G401.6 (cell line): ENCODE measurements around the gene ZNF652.
"Not testable (repeated sequence)": the region's sequence is repeated elsewhere in the genome, so short reads cannot be mapped to it uniquely, and the experiment has no call there.

Experiments used
- FAIRE-seq: peaks from 2 replicates; lab custom pipeline; 2012; peaks lifted over from hg19 to GRCh38; lab: Jason Lieb, UNC

Gene ZNF652

DNA sequence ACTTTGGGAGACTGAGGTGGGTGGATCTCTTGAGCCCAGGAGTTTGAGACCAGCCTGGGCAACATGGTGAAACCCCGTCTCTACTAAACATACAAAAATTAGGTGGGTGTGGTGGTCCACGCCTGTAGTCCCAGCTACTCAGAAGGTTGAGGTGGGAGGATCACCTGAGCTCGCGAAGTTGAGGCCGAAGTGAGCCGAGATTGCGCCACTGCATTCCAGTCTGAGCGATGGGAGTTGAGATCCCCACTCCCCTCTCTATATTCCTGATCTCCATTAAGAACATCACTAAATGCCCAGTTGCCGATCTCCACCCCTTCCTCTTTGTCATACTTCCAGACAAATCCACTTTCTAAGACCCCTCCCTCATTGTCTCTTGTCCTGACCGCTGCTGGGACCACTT lies 24.3 kb upstream of the ZNF652 start:
- FAIRE-seq: no peak

DNA sequence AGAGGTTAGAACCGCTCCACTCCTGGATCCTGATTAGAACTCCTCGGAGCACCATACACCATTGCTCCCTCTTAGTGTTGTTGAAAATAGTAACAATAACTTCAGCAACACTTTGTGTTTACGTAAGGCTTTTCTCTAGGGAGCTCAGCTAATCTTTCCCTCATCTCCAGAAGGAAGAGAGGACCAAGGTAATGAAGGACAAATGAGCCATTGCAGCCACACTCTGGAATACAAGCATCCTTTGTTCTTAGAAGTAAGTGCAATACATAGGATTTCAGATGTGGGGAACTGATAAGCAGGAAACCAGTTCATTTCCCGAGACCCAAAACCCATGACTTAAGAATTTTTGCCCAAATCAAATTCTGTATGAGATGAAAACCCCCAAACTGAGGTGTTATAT lies 22.9 kb upstream of the ZNF652 start:
- FAIRE-seq: no peak

DNA sequence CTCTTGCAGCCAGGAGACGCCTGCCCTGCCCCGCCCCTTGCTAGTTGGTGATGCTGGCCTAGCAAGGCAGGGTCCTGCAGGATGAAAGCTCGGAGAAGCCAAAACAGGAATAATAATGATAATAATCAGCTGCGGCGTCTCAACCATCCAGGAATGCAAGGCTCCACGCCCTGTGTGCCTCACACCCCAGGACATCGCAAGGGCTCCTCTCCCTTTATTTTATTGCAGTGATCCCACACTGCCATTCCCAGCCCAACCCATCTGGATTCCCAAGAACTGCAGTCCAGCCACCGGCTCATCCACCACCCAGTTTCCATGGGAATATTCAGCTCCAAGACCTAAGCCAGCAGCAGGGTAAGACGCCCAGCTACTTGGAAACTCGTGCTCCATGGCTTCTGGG lies 21.0 kb upstream of the ZNF652 start:
- no peak for FAIRE-seq

DNA sequence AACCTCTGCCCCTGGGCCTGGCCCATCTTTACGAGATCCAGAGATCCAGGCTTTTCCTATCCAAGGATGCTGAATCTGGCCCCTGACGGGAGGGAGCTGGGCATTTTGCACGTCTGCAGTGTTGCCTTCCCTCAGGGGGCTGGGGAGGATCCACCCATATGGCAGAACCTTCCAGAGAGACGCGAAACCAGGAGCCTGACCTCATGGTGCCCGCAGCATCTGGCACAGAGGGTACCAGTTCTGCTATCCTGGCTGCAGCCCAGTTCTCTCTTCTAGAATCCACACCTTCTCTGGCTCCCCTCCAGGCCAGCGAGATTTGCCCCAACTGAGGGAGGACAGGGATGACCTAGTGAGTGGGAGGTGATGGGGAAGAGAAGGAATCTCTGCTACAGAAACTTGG lies 20.5 kb upstream of the ZNF652 start:
- FAIRE-seq: no peak

DNA sequence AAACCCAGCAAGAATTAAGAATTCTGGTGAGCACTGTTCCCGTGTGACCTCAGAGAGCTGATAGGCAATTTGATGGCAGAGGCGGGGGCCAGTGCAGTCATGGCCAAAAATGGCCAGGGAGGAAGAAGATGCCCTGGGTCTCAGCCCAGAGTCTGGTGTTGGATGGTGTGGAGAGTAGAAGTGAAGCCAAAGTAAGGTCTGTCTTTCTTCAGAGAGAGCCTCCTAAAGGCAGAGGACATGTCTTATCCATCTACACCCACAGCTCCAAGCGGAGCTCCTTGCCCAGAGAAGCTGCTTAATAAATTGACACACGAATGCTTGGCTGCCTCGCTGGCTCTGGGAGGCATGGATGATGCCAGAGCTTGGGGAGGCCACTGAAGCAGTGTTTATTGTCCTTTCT lies 19.7 kb upstream of the ZNF652 start:
- no peak for FAIRE-seq

DNA sequence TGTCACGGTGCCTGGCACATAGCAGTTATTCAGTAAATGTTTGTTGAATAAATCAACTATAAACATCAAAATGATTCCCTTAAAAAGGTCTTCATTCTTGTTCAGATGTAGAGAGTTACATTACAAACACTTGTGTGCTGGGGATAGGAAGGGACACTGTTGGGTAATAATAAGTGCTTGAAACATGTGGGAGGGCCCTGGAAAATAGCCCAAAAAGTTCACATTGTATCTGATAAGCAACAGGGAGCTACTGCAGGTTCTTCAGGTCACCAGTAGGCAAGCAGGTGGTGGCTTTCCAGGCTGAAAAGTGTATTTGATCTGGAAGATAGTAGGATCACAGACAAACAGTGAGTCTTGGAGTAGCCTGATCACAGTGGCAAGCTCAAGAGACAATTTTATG lies 19.0 kb upstream of the ZNF652 start:
- no peak for FAIRE-seq

DNA sequence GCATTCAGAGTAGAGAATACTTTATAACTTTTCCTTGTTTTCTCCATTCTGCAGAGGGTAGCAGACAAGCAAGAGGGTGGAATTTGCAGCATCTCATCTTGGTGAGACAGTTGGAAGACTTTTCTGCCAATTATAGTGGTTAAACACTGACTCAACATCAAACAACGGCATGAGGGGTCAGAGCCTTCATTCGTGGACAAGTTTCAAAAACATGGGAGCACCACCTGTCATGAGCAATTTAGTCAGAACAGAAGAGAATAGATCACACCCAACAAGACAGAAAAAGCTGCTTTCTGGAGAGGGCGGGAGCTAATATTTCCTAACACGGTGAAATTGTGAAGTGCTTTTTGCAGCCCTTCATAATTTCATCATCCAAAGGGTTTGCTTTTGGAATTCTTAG lies 17.9 kb upstream of the ZNF652 start:
- no peak for FAIRE-seq

DNA sequence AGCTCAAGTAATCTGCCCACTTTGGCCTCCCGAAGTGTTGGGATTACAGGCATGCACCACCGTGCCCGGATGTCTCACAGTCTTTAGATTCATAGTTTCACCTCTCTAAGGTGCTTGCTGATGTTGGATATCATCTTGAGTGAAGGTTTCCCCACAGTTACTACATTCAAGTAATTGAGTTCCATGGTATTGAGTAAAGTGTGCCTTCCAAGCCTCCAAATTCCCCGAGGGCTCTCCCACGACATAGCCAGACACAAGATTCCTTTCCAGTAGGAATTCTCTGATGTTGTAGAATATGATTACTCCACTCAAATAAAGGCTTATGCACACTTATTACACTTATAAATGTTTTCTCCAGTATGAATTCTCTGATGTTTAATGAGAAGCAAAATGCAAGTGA lies 16.3 kb upstream of the ZNF652 start:
- FAIRE-seq: no peak

DNA sequence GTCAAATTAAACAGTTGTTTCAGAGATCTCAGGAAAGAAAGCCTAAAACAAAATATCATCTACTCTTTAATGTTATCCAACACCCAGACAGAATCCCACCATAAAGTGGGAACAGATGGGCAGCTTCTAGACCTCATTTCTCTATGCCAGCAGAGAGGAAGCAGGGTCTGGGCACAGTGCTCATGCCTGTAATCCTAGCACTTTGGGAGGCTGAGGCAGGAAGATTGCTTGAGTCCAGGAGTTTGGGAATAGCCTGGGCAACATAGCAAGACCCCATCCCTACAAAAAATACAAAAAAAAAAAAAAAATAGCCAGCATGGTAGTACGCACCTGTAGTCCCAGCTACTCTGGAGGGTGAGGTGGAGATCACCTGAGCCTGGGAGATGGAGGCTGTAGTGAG lies 13.5 kb upstream of the ZNF652 start:
- no peak for FAIRE-seq

DNA sequence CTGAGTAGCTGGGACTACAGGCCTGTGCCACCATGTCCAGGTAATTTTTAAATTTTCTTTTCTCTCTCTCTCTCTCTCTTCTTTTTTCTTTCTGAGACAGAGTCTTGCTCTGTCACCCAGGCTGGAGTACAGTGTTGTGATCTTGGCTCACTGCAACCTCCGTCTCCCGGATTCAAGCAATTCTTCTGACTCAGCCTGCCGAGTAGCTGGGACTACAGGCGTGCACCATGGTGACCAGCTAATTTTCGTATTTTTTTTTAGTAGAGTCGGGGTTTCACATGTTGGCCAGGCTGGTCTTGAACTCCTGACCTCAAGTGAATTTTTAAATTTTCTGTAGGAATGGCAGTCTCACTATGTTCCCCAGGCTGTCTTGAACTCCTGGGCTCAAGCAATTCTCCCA lies 11.1 kb upstream of the ZNF652 start:
- no peak for FAIRE-seq

DNA sequence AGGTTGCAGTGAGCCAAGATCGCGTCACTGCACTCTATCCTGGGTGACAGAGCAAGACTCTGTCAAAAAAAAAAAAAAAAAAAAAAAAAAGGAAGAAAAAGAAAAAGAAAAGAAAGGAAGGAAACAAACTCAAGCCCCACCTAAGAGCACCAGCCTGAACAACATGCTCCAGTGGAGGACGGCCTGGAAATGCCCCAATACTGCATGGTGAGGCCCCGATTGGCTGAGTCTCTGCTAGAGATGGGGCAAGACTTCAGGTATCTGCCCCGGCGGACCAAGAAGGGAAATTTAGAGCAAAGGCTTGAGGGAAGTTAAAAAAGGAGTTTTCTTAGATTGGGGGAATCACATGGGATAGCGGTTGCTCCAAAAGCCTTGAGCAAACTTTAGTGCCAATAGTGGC lies 10.4 kb upstream of the ZNF652 start:
- FAIRE-seq: no peak

DNA sequence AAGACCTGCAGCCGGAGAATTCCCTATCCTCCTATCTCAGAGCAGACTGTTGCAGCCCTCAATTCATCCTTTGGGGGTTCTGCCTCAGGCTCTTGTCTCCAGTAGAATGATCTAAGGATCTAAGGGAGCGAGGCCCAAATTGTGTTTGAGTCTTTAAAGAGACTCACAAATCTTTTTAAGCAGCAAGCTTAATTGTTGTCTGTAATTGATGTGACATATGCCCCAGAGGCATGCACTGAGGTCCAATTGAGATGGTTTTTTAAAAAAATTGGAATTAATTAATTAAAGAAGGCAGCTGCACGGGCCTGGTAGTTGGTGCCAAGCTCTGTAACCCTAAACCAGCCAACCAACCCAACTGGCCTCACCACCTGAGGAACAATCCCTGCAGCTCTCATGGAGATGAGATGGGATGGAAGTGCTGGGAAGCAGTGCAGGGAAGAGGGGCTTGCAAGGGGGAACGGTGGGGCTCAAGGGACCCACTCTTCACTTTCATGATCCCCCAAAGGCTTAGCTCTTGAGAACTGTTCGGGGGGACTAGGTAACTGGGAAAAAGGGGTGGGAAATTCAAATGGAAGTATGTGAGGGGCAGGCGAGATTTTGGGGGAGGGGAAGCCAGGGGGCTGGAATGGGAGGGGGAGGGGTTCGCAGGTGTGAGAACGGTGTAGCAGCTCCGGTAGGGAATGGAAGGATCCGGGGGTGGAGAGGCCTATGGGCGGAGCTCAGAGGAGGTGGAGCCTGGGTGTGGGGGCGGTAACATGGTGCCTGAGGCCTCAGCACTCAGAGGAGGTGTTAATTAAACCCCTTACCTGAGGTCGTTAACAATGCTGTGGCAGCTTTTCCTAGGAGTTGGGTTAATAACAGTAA lies 9.2 kb upstream of the ZNF652 start:
- no peak for FAIRE-seq

DNA sequence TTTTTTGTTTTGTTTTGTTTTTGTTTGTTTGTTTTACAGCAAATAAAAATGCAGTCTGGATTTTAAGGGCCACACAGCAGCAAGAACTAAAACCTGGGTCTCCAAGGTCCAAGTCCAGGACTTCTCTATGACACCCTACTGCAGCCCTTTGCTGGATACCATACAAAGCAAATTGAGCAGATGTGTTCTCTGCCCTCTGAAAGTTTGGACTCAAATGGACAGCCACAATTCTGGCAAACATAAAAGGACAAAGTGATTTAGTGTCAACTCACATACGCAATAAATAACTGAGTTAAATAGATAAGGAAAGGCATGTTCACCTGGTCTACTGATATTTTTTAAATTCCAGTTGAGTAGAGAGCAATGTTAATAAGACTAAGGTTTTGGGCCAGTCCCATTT lies 7.7 kb upstream of the ZNF652 start:
- no peak for FAIRE-seq

DNA sequence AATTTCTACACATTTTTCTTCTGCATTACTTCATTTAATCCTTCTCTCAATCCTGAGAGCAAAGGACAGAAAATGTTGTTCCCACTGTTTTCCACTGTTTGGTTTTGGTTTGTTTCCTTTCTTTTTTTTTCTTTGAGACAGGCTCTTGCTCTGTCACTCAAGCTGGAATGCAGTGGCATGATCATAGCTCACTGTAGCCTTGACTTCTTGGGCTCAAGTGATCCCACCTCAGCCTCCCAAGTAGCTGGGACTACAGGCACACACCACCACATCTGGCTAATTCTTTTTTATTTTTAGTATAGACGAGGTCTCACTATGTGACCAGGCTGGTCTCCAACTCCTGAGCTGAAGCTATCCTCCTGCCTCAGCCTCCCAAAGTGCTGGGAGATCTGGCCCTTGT lies 7.0 kb upstream of the ZNF652 start:
- FAIRE-seq: no peak

DNA sequence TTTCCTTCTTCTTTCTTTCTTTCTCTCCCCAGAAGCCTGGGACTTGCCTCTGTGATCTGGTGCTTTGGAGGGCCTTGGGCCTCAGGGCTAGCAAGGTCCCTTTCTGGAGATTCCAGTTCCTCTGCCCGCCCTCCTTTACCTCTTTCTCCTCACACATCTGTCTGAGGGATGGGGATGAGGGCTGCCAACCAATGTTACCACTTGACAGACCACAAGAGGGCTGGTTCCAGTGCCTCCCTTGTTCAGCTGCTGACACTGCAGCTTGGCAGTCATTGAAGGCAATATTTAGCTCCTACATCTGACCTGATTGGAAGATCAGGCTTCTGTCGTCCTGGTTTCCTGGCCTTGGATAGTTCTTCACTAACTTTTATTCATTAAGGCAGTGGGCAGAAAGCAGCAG lies 3.6 kb upstream of the ZNF652 start:
- no peak for FAIRE-seq

DNA sequence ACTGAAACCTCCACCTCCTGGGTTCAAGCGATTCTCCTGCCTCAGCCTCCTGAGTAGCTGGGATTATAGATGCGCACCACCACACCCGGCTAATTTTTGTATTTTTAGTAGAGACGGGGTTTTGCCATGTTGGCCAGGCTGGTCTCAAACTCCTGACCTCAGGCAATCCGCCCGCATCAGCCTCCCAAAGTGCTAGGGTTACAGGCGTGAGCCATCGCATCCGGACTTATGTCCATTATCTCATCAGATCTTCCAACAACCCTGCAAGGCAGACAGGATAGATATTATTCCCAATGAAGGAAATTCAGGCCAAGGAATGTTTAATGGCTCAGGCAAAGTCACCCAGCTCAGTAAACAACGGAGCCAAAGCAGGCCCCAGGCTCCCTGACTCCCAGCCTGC lies 3.1 kb upstream of the ZNF652 start:
- not testable (repeated sequence) for FAIRE-seq

DNA sequence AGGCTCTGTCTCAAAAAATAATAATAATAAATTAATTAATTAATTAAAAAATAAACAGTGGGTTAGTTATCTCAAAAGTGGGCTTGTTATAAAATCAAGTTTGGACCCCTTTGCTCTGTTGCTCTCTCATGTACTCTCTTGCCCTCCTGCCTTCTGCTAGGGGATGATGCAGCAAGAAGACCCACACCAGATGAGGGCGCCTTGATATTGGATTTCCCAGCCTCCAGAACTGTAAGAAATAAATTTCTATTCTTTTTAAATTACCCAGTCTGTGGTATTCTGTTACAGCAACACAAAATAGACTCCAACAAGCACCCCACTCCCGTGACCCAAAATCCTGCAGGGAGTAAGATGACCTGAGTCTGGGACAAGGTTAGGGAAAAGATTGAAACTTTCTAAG lies 2.1 kb upstream of the ZNF652 start:
- no peak for FAIRE-seq

DNA sequence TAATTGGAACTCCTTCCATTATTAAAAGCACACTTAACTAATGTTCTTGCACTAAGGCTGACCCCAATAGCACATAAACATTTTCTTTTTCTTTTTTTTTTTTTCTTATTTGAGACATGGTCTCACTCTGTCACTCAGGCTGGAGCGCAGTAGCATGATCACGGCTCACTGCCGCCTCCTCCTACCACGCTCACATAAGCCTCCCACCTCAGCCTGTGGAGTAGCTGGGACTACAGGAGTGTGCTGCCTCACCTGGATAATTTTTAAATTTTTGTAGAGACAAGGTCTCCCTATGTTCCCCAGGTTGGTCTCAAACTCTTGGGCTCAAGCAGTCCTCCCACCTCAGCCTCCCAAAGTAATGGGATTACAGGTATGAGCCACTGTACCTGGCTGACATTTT lies 1.2 kb upstream of the ZNF652 start:
- FAIRE-seq: no peak

DNA sequence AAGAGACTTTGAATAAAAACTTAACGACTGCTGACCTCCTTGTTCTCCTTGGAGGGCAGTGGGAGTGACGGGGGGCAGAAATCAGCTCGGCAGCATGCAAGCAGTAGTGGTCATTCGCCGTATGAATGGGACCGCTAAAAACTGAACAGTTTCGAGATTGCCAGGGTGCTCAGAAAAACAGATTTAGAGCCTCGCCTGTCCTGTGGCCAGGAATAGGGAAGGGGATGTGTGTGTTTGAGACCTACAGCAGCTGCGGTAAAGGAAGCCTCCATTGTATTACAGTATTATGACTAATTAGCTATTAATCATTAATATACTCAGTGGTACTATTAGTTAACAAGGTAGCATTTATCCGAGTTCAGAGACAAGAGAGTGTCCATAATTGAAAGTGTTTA lies 670 bp upstream of the ZNF652 start:
- FAIRE-seq: no peak

DNA sequence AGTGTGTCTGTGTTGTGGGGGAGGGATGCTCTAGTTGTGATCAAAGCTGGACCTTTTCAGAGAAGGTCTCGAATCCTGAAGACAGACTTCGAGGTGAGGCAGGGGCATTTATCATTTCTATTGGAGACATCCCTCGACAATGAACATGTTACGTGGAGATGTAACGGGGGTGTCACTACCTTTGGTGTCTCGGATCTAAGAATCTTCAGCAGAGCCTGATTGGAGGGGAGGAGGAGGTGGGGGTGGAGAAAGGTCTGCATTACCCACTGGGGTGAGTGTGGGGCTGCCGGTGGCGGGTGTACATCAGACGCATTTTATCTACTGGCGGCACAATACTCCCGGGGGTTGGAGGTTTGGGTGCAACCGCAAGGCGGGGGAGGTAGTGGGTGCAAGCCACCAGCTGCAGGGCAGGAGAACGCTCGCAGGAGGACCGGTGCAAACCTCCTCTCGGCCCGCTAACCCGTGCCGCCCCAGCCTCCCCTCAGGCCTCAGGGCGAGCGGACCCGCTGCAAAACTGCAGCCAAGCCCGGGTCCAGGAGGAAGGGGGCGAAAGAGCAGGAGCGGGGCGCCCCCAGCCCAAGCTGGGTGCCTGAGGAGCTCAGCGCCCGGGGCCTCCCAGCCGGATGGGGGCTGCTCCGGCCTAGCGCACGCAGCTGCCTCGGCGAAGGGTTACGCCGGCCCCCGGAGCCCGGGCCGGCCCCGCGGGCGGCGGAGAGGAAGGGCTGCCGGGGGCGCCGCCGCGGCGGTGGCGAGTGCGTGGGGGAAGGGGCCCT lies 735 bp downstream of the ZNF652 start:
- FAIRE-seq: no peak

DNA sequence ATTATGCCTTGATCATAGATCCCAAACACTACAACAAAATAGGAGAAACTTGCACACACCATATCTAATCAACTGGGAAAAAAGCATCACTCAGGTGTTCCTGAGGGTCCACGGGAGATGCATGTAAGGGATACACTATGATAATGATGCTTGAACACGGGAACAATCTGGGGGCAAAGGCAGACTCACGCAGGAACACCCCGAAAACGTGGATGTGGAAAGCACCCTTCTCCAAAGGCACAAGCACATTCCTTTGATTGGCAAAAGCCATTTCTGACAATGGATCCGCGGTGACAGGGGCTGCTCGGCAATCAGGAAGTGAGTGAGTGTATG lies 1.3 kb downstream of the ZNF652 start:
- FAIRE-seq: no peak

DNA sequence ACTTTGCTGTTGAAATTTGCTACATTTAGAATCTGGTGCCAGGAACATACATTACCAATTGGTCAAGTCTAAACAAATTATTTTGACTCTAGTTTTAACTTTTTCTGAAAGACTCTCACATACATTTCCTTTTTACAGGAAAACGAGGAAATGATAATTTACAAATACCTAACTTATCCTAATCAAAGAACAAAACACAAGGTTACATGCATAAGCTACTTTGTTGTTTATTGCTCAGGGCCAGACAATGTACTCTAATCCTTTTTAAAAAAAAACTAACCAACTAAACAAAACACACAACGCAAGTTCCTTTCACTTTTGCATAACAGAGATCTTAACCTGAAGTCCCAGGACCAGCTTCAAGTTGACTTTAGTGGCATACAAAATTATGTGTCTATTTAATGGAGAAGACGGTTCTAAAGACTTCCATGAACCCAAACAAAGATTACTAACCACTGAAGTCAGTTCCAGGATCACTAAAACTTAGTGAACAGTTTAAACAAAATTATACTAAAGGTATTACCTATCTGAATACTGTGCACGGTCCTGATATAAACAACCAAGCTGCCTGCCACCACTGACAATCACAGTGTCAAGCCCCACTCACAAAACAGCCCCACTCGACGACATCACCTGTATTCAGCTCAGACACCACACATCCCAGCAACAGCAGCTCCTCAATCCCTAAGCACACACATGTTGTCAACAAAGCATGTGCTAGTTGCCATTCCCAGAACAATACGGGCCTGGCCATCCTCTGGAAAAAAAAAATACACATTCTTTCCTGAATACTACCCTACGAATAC lies 1.9 kb downstream of the ZNF652 start:
- no peak for FAIRE-seq

DNA sequence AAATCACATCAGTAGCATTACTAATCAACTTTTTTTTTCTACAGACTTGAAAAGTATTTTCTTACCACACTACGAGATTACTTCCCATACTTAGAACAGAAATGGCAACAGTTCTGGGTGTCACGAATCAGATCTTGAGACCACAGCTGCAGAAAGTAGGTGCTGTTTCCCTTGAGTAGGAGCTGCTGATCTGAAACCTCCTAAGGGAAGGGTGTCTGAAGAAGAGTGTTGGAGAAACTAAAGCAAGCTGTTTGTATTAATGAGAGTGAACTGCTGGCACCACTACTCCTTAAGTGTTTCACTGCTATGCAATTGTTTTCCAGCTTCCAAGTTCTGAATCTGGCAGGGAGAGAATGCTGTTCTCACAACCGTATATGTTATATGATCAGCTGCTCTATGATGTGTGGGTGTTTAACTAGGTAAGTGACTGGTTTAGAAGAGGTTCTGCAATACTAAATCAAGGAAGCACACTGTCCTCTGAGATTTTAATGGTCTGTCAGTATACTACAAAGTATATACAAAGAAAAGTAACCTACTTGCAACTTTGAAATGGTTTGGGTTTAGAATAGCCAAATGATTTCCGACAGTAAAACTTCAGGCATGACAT lies 3.3 kb downstream of the ZNF652 start:
- FAIRE-seq: no peak
